GM18499 (cell line): Measurements from ENCODE around the gene NUDT3.
A peak's percentile ranks its signal among the peaks of the same experiment; 100 is the strongest.

Experiments used
- ATAC-seq: cut with Tn5 transposase; IDR thresholded peaks from one replicate; pipeline ENCODE4 v1.9.1; 2021; ENCODE audit warnings: moderate number of reproducible peaks; ENCODE audit not compliant: insufficient read depth, unreplicated experiment

The NUDT3 gene

DNA sequence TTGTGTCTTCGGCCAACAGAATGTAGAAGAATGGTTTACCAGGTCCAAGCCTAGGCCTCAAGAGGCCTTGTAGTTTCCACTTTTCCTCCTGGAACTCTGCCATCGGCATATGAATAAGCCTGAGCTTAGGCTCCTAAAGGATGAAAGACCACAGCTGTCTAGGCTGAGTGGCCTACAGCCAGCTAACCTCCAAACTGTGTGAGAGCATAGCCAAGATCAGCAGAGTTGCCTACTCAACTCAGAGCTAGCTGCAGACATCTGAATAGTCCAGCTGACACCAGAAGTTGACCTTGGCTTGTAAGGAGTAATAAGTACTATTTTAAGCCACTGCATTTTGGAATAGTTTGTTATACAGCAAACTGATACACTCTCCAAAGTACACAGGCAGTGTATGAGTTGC is 91.1 kb downstream of the NUDT3 start:
- ATAC-seq, result no peak

DNA sequence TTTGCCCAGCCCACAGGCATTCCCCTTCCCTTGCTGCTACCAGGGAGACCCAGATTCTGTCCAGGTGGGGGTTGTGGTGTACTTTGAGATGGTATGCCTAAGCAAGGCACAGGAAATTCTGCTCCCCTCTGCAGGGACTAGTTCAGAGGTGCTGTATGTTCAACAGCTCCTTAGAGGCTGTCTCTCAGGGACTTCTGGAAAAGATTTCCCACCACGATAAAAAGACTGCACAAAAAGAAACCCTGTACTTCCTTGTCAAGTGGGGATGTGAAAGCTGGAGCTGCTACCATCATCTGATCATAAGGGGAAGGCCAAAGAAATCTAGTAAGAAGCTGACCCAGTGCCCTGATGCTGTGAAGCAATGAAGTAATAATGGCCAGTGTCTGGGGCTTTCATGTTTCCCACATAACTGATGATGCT is 92.1 kb downstream of the NUDT3 start:
- ATAC-seq, result no peak

DNA sequence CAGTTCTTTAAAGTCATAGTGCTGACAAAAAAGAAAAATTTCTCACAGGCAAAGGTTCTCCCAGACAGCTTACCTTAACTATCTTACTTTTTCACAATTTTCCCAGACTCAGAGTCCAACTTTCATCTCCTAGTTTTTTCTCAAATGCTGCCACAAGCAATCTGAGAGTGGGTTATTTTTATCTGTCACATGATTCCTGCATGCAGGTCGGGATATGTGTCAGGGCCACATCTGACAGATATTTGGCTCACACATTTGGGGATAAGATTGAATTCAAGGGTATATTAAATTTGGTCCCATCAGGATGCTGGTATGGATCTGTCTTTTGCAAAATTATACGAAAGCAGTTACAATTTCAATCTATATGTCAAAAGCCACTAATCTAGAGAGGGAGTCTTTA is 93.5 kb downstream of the NUDT3 start:
- ATAC-seq, result no peak

DNA sequence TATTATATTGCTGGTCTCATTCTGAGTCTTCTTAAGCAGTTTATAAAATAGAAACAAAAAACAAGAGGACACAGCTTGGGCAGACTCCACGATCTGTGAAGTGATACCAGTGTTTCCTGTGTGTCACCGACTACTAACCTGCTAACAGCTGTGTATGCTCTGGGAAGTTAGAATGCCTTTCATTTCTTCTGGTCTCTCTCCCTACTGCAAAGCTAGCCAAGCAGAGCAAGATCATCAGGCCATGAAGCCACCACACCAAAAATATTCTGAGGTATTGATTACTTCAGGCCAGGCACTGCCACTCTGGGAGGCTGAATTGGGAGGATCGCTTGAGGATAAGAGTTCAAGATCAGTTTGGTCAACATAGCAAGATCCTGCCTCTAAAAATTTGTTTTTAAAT is 96.7 kb downstream of the NUDT3 start:
- ATAC-seq, result peak; percentile 76

DNA sequence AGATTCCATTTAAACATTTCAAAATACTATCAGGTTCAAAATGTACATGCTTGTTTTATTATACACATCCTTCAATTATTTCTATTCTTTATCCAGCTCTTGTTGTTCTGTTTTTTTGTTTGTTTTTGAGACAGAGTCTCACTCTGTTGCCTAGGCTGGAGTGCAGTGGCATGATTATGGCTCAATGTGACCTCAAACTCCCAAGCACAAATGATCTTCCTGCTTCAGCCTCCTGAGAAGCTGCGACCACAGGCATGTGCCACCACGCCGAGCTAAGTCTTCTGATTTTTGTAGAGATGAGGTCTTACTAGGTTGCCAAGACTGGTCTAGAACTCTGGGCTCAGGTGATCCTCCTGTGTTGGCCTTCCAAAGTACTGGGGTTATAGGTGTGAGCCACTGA is 99.5 kb downstream of the NUDT3 start:
- no peak for ATAC-seq

DNA sequence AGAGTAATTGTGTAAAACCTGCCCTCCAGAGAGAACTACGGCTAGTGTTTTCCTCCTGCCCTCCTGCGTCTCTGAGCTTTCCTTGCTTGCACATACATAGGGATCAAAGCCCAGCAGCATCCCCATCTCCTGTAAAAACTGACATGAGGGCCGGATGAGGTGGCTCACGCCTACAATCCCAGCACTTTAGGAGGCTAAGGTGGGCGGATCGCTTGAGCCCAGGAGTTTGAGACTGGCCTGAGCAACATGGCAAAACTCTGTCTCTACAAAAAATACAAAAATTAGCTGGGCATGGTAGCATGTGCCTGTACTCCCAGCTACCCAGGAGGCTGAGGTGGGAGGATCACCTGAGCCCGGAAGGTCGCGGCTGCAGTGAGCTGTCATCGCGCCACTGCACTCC is 103.3 kb downstream of the NUDT3 start:
- ATAC-seq, result no peak

DNA sequence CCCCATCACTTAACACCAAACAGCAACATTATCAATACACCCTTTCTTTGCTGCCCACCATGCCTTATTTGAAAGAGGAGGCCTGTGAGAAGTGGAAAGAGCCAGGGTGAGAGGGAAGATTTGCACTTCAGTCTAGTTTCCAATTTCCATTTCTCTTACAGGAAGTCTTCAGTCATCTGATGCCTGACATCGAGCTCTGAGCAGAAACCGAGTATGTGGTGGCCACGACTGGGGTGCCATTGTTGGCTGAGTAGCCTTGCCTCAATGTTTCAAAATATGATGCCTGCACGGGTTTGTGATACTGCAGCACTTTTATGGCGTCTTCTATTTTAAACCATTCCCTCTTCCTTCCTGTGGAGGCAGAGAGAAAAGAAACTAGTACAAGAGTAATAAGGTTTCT is 103.9 kb downstream of the NUDT3 start:
- ATAC-seq, result no peak

DNA sequence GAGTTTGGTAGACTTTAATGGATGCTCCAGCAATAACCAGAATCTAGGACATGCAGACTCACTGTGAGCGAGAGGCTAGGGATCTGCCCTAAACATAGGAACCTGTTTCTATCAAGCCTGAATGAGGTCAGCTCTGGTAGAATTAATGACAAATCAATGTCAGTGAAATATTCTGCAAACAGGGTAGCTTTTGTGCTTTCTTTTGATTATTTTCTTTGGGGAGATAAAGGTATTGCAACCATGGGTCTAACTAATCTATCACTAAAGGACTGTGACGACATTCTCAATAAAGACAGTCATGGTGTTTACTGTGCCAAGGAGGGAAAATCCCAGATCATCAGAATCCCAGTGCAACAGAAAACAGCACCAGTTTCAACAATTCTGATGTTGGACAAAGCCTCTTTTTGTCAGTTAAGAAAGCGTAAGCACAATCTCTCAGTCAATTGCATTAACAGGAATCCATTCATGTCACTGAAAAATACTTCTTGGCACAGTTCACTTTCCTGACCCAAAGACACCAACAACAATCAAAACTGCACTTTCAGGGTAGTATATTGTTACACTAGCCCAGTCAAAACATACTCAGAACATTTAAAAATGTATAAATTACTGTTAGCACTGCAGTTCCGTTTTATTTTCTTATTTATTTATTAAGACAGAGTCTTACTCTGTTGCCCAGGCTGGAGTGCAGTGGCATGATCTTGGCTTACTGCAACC is 106.9 kb downstream of the NUDT3 start:
- ATAC-seq, result no peak

DNA sequence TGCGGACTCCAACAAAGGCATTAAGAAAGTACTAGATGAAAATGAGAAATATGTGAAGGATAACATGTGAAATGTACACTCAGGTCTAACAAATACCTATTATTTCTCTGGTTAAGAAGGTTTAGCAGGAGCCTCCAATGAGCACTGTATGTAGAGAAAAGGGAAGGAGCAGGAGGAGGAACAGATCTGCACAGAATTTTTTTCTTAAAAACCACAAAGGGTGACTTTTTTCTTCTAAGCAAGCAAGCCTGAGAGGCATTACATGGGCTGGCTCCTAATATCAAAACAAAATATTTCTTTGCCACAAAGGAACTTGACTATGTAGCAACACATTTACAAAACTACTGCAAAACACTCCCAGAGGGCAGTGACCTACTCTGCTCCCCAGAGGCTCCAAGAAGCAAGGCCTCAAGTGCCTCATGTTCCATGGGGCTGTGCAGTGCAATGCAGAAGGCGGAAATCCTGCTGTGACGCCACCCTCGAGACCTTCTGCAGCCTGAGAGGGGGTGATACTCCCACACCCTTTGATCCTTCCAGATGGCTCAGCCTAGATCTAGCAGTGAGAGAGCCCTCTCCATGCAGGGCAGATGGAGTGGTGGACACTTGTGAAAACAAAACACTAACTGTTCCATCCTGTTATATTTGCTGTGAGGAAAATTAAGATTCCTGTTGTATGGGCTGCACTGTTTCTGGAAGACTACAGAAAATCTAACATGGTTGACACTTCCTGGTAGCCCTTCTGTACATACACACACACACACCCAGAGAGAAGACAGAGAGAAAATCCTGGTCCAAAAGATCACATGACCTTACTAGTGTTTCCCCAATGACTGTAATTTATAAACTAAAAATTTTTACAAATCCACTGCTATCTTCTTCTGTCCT is 107.7 kb downstream of the NUDT3 start:
- no peak for ATAC-seq

DNA sequence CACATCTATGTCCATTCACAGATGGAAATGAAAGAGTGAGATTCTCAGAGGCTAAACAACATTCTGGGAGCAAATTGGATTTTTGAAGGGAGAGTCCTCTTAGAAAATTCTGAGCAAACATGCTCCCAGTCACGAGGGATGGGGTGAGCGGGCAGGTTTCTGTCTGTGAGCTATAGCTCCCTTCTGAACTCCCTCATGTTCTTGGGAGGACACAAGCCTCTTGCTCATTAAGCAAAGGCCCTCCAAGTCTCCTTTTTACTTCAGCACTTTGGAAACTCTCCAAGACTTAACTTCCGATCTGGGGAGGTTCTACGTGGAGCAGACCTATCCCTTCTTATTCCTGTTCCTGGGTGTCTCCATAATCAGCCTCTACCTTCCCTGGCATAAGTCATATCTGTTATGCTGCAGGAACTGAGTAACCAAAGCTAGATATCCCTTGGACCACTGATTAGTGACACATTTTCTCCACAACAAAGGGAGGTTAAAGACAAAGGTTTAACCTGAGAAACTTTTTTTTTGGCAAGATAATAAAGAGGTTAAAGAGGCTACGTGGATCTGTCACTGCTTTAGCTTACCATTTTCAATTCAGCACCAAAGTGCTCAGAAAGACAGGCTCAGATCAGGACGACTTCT is 110.7 kb downstream of the NUDT3 start:
- no peak for ATAC-seq

DNA sequence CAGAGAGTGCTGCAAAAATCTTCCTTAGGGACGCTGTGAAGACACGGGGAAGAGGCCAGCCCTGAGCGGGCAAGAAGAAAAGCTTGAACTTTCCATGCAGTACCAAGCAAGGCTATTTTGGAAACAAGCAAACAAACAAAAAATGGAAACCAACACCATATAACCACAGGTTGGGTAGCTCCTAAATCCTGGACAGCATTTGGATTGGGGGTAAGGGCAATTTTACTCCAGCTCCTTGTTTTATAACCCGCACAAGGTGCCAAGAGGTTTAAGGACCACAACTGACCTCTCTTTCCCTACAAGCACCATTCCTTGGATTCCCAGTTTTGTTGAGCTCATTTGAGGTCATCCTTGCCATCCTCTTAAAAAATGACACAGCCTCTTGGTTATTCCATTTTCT is 112.3 kb downstream of the NUDT3 start:
- ATAC-seq, result no peak

DNA sequence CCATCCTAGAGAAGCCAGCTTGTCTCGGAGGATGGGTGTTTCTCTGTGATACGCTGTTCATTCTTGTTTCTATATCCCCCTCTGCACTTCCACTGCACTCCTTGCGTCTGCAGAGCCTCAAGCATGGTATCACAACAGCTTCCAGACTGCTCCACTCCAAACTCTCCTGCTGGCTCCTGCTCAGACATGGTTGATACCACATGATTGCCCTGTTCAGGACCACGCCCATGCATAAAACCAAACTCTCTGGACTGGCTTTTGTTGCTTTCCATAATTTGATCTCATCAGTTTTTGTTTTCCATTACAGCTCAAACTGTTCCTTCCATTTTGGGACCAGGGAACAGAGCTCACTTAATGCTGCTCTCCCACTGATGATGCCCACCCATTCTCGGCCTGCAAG is 113.6 kb downstream of the NUDT3 start:
- ATAC-seq, result no peak

DNA sequence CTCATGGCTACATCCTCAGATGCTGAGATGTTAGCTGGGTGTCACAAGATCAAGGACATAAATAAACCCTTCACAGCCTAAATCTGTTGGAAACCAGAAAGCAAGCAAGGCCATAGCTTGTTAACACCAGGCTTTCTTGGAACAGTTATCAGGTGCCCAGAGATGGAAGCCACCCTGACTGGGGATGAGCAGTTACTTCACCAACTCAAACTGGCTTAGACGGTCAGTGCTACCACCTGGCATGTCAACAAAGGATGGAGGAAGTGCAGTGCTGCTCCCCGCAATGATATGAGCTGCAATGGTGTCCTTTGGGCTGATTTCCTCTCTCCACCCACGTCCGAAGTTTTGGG is 114.7 kb downstream of the NUDT3 start:
- no peak for ATAC-seq

DNA sequence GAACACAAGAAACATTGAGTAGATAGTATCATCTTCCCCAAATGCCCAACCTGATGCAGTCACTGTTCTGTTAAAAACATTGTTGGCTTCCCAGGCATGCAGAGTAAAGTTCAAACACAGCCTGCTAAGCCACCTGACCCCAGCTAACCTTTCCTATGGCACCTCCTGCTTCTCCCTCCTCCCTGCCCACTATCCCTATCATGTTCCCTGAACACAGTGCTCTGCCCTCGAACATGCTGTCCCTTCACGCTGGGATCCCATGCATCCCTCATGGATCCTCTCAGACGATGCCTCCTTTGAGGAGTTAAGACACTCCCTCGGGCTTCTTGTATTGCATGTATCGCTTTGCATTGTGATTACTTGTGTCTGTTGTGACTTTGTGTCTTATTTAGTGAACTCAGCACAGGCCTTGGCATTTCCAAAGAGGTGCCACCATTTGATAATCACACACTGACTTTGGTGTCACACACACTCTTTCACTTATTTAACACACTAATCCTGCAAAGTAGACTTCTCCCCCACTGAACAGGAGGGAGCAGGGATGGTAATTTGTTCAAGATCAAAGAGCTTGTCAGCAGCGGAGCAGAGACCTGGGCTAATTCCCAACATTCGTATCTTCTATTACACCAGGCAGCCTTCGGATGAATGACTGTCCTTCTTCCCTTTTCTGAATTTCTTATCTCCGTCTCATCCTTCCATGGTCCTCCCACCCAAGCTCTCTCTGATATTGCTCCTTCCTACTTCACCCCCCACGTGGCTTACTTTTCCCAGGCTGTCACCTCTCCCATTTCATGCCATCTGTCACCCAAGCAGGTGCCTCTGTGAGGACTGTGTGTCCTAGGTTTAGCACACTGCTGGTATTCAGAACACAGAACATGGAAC is 115.3 kb downstream of the NUDT3 start:
- no peak for ATAC-seq

DNA sequence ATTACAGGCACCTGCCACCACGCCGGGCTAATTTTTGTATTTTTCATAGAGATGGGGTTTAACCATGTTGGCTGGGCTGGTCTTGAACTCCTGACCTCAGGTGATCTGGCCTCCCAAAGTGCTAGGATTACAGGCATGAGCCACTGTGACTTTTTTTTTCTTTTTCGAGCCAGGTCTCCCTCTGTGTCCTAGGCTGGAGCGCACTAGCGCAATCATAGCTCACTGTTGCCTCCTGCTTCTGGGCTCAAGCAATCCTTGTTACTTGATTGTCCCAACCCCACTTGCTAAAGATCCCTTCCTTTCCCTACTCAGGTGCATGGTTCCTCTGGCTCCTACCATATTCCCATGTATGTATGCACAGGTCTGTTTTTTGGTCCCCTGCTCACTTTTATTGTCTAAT is 116.3 kb downstream of the NUDT3 start:
- no peak for ATAC-seq

DNA sequence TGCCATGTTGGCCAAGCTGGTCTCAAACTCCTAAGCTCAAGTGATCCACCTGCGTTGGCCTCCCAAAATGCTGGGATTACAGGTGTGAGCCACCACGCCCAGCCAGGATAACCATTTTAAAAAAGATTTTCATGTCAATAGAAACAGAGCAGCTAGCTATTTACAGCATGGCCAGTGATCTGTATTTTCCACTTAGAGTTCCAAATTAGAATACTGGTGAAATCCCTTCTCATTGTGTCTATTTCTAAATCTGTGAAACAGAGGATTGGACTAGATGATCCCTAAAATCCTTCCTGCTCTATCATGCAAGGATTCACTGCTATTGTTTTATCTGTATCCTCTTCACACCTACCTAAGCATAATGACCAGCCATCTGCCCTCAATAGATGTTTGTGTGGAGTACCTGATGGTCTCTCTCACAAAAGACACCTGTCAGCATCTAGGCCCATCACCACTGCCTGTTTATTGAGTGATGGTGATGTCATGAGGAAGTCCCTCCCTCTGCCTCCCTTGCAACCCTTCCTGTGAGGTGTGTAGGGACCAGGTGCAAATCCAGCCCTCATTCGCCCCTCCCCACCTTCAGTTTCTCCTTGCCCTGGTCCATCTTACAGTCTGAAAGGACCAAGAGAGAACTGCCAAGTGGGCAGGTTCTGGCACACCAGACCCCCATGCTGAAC is 117.2 kb downstream of the NUDT3 start:
- ATAC-seq, result no peak

DNA sequence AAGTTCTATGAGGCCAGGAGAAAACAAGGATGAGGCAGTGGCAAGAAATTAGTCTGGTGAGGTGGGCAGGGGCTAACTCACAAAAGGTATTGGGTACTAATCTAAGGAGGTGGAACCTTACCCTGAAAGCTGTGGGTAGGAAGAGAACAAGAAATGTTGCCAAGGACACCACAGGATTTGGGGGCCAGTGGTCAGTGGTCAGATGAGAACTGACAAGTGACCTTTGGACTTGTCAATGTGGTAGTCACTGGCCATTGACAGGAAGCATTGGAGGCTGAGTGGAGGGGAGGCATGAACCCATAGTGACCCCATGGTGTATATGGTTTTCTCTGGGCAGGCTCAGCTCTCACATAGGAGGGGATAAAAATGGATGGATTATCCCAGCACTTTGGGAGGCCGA is 118.3 kb downstream of the NUDT3 start:
- no peak for ATAC-seq

DNA sequence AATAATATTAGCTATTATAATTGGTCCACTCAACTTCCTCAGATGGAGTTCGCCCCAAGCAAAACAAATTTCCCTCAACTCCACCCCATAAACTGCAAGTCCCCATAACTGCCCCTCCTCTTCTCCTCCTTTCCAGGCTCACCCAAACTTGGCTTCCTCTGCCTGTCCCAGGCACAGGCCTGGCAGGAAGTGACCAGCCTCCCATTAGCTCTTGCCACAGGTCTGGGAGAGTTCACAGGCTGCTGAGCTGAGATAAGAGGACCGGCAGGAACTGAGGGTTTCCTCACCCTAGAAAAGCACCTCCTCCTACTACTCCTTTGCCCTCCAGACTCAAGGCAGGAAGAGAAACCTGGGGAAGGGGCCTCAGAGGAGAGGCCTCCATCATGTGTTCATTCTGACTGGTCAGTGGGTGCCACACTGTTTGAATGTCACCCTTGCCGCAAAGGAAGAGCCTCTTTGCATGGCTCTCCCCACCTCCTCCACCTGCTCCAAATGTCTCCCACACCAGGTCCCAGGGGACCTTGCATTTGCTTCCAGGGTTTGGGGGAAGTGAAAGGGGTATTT is 119.1 kb downstream of the NUDT3 start:
- no peak for ATAC-seq

DNA sequence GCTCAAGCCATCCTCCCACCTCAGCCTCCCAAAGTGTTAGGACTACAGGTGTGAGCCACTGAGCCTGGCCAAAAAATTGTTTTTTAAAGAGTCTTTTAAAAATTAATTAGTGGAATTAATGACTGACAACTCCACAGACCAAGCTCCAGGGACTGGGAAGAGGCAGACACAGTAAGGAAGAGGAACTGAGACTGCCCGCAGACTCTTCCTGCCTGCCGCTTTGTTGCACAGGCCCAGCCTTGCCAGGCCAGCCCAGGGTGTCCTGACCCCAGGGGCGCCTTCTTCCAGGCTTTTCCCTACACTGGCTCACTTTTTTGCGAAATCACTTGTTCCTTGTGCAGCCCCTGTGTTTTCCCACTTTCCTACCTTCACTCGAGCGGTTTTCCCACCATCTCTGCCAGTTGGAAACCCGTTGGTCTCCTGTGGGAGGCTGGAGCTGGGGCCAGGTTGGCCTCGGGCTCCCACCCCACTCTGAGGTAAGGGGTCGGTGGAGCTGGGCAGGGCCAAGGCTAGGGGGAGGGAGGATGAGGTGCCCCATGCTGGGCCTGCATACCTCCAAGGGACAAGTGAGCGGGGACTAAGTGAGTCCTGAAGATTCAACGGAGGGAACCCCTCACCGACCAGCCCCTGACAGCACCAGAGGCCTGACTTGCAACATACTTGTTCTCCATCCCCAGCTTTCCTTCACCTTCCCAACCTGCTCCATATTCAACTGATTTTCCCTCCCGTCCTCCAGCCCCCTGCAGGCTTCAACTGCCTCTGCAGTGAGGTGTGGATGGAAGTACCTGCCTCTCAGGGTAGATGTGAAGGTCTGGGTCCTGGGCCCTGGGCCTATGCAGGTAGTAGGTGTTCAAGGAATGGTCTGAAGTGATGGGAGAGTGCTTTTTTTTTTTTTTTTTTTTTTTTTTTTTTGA is 120.2 kb downstream of the NUDT3 start:
- ATAC-seq, result no peak
